Esophagus muscularis mucosa (tissue), 4 donors: ENCODE measurements around the gene METTL9. TPM values are rescaled to one million over a fixed set of nuclear protein-coding genes. Genes with fewer than 3 reads are reported as not detected.
"Not testable (repeated sequence)": the region's sequence is repeated elsewhere in the genome, so short reads cannot be mapped to it uniquely, and the experiment has no call there.

Experiments
- DNase-seq: peaks from one replicate; pipeline ENCODE4 v3.0.0-alpha.2; 2017; ENCODE audit errors: extremely low spot score
- H3K27ac ChIP-seq, 4 donors: fragments of 200-600 bp; sonication (generic); replicated peaks in 1 of 4; 1 replicate in 3 of 4; 2 replicates in 1 of 4; pipeline ENCODE4 v1.5.1; 2016 to 2019; ENCODE audit warnings: mild to moderate bottlenecking in 1 of 4
- H3K27me3 ChIP-seq, 4 donors: fragments of 200-600 bp; sonication (generic); one replicate each; pipeline versions ENCODE4 v1.5.1 to v1.6.0; 2016 to 2019
- H3K36me3 ChIP-seq, 4 donors: fragments of 200-600 bp; sonication (generic); one replicate each; pipeline ENCODE4 v1.5.1; 2016 to 2019
- H3K4me1 ChIP-seq, 4 donors: fragments of 200-600 bp; sonication (generic); one replicate each; pipeline ENCODE4 v1.5.1; 2016 to 2019
- H3K4me3 ChIP-seq, 4 donors: fragments of 200-600 bp; sonication (generic); 1 replicate in 2 of 4; 2 replicates in 2 of 4; pipeline ENCODE4 v1.5.1; 2016 to 2019; ENCODE audit warnings: mild to moderate bottlenecking in 4 of 4, moderate library complexity in 1 of 4
- H3K9me3 ChIP-seq, 4 donors: fragments of 200-600 bp; sonication (generic); 1 replicate in 3 of 4; 2 replicates in 1 of 4; pipeline ENCODE4 v1.5.1; 2016 to 2019
- EP300 ChIP-seq: sonication (generic); formaldehyde crosslinking; IDR thresholded peaks from one replicate; pipeline ENCODE4 v1.6.1; 2017; ENCODE audit warnings: antibody characterized with exemption
- POLR2A ChIP-seq: fragments of 450-650 bp; IDR thresholded peaks from one replicate; pipeline ENCODE4 v1.6.1; 2017; ENCODE audit warnings: antibody characterized with exemption, moderate library complexity, mild to moderate bottlenecking, low read depth
- POLR2AphosphoS5 ChIP-seq, 2 donors: sonication (generic); formaldehyde crosslinking; IDR thresholded peaks; one replicate each; pipeline ENCODE4 v1.6.1; 2017; ENCODE audit warnings: antibody characterized with exemption in 2 of 2
- WGBS: methylation state at CpG from one replicate; pipeline ENCODE4 v1.1.5; 2018; 5-methylcytosine and 5-hydroxymethylcytosine counted together
- intact Hi-C: fragments of 100-400 bp; cut with DNase I; formaldehyde crosslinking; loops from one replicate; pipeline ENCODE4 v1.15.1; 2023
- total RNA-seq, 4 donors: library from RNA; depleted of rRNA; stranded (reverse); fragments of >200 nt; gene quantifications; one replicate each; pipeline versions ENCODE4 v1.1.0 to v1.2.1, GENCODE V29; 2016
- TF ChIP-seq, protein P1 (sequence below), 3 experiments: fragments of 200-600 bp in 2 of 3; fragments of 450-650 bp in 1 of 3; sonication (generic) in 2 of 3; IDR thresholded peaks; one replicate each; pipeline ENCODE4 v1.5.1; 2017 to 2019; ENCODE audit warnings: antibody characterized with exemption in 3 of 3, mild to moderate bottlenecking in 2 of 3, moderate library complexity in 1 of 3

METTL9 gene
- total RNA-seq, 4 donors from 2014 or later, result 70.2 to 122 (median 106) TPM

GRCh38 chr16:21563676-21564075 lies 35.7 kb upstream of the METTL9 start:
- TF ChIP-seq EP300 (no peak), POLR2AphosphoS5 (IDR thresholded peaks at IDR 0.05) (no peak), POLR2A (no peak)
- TF ChIP-seq, protein P1, sequence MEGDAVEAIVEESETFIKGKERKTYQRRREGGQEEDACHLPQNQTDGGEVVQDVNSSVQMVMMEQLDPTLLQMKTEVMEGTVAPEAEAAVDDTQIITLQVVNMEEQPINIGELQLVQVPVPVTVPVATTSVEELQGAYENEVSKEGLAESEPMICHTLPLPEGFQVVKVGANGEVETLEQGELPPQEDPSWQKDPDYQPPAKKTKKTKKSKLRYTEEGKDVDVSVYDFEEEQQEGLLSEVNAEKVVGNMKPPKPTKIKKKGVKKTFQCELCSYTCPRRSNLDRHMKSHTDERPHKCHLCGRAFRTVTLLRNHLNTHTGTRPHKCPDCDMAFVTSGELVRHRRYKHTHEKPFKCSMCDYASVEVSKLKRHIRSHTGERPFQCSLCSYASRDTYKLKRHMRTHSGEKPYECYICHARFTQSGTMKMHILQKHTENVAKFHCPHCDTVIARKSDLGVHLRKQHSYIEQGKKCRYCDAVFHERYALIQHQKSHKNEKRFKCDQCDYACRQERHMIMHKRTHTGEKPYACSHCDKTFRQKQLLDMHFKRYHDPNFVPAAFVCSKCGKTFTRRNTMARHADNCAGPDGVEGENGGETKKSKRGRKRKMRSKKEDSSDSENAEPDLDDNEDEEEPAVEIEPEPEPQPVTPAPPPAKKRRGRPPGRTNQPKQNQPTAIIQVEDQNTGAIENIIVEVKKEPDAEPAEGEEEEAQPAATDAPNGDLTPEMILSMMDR (IDR thresholded peaks at IDR 0.05), result no peak
- Histone ChIP-seq H3K4me1 (no peaks in the 10 kb centered on the region), H3K27ac (no peak overlapping the region), H3K9me3 (no peaks in the 10 kb centered on the region), H3K27me3 (no peaks in the 10 kb centered on the region), H3K36me3 (no peaks in the 10 kb centered on the region), H3K4me3 (no peak overlapping the region)
- no peak for DNase-seq
- intact Hi-C loops, result no loop called here
- WGBS, result 92% methylated on average over 2 of the region's 2 CpGs

- H3K4me1 ChIP-seq, H3K27ac ChIP-seq, DNase-seq, H3K4me3 ChIP-seq, H3K27me3 ChIP-seq, H3K36me3 ChIP-seq, intact Hi-C loops, H3K9me3 ChIP-seq: not testable (repeated sequence)
- WGBS, result 79% methylated on average over 1 of the region's 1 CpG
Measured at GRCh38 chr16:21564367-21564766, 35.0 kb upstream of the METTL9 start.

- intact Hi-C loops, result loop anchor here (5.0 kb wide), 1 partner anchor 1132 kb away; no protein-coding TSS in a partner anchor
- peaks cover 0 to 4% (median 0%) of the 10 kb centered on the region in 4 donors for H3K4me1 ChIP-seq
- 70% methylated on average over 2 of the region's 2 CpGs for WGBS
- H3K9me3 ChIP-seq, result no peaks in the 10 kb centered on the region
- no peaks in the 10 kb centered on the region for H3K36me3 ChIP-seq
- no peak for DNase-seq
- H3K27ac ChIP-seq, result no peak overlapping the region
- no peaks in the 10 kb centered on the region for H3K27me3 ChIP-seq
- no peak overlapping the region for H3K4me3 ChIP-seq
- TF ChIP-seq POLR2AphosphoS5 (IDR thresholded peaks at IDR 0.05) (no peak), POLR2A (no peak)
- TF ChIP-seq, protein P1 (IDR thresholded peaks at IDR 0.05), result no peak
Measured at GRCh38 chr16:21565507-21565860, 33.9 kb upstream of the METTL9 start.

DNA sequence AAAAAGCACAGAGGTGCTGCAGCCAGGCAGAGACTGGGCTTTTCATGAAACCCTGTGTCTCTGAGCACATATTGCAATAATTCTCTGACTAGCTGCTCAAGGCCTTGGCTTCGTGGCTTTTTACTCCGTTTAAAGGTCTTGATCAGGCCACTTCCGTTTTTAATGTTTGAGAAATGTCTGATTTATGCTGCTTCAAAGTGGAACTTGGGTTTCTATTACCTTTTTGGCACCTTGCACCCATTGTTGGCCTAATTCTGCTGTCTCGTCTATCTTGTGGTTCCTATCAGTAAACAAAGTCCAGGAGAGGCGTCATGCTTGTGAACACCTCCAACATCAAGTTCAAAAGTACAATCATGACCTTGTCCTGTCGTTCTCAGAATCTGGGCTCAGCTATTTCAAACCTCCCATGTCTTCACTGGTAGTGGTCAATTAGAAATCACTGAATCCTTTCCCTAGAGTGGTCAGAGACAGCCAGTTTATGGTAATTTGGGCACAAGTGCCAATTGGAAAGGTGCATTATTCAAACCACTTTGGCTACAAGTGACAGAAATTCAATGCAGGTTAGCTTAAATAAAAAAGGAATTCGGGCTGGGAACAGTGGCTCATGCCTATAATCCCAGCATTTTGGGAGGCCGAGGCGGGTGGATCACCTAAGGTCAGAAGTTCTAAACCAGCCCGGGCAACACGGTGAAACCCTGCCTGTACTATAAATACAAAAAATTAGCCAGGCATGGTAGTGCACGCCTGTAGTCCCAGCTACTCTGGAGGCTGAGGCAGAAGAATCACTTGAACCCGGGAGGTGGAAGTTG lies 33.3 kb upstream of the METTL9 start:
- WGBS, result 74% methylated on average over 13 of the region's 13 CpGs
- DNase-seq, result no peak
- Histone ChIP-seq H3K9me3 (no peaks in the 10 kb centered on the region), H3K27me3 (no peaks in the 10 kb centered on the region), H3K4me3 (no peak overlapping the region), H3K4me1 (peaks cover 0 to 4% (median 0%) of the 10 kb centered on the region in 4 donors), H3K36me3 (no peaks in the 10 kb centered on the region), H3K27ac (no peak overlapping the region)
- TF ChIP-seq EP300, result no peak
- TF ChIP-seq POLR2A, result no peak
- TF ChIP-seq, protein P1 (IDR thresholded peaks at IDR 0.05), result no peak
- TF ChIP-seq POLR2AphosphoS5 (IDR thresholded peaks at IDR 0.05), result no peak
- intact Hi-C loops, result loop anchor here (5.0 kb wide), 1 partner anchor 1131 kb away; no protein-coding TSS in a partner anchor

DNA sequence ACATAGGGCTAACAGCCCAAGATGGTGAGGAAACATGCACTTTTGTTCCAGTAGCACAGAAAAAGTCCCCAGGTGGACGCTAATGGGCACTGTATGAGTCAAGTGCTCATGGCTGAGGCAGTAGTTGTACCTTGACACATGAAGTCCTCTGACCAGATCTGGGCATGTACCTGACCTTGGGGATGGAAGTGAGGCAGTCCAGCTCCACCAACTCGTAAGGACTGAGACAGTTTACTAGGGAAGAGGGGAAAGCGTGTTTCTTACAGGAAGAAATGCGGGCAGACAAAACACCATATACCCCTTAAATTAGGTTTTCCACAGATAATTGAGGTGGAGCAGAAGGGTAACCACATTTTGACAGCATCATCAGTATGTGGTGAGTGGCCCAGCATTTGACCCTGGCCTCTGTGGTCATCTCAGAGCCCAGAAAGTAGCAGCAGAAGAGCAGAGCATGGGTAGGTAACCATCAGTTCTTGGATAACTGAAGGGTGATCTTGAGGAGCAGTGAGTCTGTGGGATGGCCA lies 32.4 kb upstream of the METTL9 start:
- no peak for DNase-seq
- TF ChIP-seq EP300 (no peak), POLR2AphosphoS5 (IDR thresholded peaks at IDR 0.05) (no peak), POLR2A (no peak)
- TF ChIP-seq, protein P1 (IDR thresholded peaks at IDR 0.05), result no peak
- WGBS, result 74% methylated on average over 4 of the region's 4 CpGs
- Histone ChIP-seq H3K9me3 (no peaks in the 10 kb centered on the region), H3K27ac (no peak overlapping the region), H3K4me3 (no peak overlapping the region), H3K27me3 (no peaks in the 10 kb centered on the region), H3K36me3 (no peaks in the 10 kb centered on the region), H3K4me1 (peaks cover 0 to 4% (median 0%) of the 10 kb centered on the region in 4 donors)
- intact Hi-C loops, result loop anchor here (5.0 kb wide), 1 partner anchor 1130 kb away; no protein-coding TSS in a partner anchor

- WGBS, result 97% methylated on average over 4 of the region's 4 CpGs
- DNase-seq, H3K36me3 ChIP-seq, H3K9me3 ChIP-seq, H3K27ac ChIP-seq, H3K4me3 ChIP-seq, H3K4me1 ChIP-seq, H3K27me3 ChIP-seq: not testable (repeated sequence)
- intact Hi-C loops, result loop anchor here (5.0 kb wide), 1 partner anchor 1130 kb away; no protein-coding TSS in a partner anchor
Measured at GRCh38 chr16:21567496-21567895, 31.9 kb upstream of the METTL9 start.
